GM19035 (cell line): ENCODE data around the gene ZFYVE9.
"Not testable (repeated sequence)": the region's sequence is repeated elsewhere in the genome, so short reads cannot be mapped to it uniquely, and the experiment has no call there.

ENCODE experiments used
- ATAC-seq: cut with Tn5 transposase; IDR thresholded peaks from one replicate; pipeline ENCODE4 v1.9.1; 2021; ENCODE audit not compliant: unreplicated experiment

Gene ZFYVE9

GRCh38 chr1:52191395-52191965 lies 49.6 kb downstream of the ZFYVE9 start:
- ATAC-seq: no peak

- ATAC-seq: no peak
Observed at GRCh38 chr1:52192024-52192423, 50.1 kb downstream of the ZFYVE9 start.

DNA sequence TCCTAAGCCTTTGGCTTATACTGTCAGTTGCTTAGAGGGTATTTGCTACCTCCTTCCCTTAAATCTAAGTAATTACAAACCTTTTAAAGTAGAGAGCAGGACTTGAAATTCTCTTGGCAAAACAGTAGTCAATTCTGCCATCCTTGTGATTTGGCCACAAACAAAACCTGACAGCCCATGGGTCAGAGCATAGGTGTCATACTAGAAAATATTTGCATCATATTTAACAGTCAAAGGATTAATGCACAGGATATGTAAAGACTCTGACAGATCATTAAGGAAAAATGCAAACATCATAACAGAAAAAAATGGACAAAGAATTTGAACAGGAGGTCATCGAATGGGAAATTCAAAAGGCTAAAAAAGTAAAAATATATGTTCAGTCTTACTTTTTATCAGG lies 50.5 kb downstream of the ZFYVE9 start:
- ATAC-seq: no peak

GRCh38 chr1:52193985-52194384 lies 52.1 kb downstream of the ZFYVE9 start:
- no peak for ATAC-seq

DNA sequence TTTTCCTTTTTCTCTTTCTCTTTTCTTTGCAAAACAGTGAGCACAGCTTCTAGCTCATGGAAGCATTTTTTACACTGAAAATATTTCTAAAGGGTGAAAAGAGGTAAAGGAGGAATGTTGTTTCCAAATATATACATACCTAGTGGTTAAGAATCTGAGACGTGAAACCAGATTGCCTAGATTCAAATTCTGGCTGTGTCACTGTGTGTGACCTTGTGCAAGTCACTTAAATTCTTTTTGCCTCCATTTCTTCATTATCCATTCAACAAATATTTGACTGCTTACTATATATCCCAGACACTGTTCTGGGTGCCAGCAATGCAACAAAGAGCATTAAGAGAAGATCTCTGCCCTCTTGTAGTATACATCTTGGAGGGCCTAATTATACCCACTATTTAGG lies 53.3 kb downstream of the ZFYVE9 start:
- ATAC-seq: no peak

DNA sequence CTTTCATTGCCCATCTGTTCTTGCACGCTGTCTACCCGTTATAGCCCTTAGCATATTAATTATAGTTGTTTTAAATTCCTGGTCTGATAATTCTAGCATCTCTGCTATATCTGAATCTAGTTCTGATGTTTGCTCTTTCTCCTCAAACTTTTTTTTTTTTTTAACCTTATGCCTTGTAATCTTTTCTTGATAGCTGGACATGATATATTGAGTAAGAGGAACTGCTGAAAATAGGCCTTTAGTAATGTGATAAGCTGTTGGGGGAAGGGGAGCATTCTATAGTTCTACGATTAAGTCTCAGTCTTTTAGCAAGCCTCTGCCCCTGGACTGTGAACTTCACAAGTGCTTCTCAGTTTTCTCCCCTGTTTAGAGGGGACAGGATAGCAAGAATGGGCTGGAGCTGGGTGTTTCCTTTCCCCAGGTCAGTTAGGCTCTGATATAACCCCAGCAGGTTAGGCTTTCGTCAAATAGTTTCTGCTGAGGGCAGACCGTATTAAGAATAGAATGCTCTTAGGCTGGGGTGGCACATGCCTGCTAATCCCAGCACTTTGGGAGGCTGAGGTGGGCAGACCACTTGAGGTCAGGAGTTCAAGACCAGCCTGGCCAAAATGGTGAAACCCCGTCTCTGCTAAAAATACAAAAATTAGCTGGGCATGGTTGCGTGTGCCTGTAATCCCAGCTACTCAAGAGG lies 62.2 kb downstream of the ZFYVE9 start:
- no peak for ATAC-seq

DNA sequence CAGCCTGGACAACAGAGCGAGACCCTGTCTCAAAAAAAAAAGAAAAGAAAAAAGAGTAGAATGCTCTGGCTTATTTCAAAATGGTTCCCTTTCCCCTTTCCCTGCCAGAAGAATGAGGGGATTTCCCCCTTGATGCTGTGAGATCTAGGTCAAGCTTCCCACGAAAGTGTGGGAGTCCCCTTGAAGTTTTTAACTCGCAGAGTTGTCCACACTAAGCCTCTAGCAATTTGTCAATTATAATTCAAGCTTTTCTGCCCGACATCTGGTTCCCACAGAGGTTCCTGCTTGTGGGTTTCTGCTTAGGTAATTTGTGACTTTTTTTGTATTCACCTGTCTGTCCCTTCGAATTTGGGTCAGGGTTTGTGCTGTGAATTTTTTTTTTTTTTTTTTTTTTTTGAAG lies 62.8 kb downstream of the ZFYVE9 start:
- no peak for ATAC-seq

- not testable (repeated sequence) for ATAC-seq
Observed at GRCh38 chr1:52206686-52207085, 64.8 kb downstream of the ZFYVE9 start.

DNA sequence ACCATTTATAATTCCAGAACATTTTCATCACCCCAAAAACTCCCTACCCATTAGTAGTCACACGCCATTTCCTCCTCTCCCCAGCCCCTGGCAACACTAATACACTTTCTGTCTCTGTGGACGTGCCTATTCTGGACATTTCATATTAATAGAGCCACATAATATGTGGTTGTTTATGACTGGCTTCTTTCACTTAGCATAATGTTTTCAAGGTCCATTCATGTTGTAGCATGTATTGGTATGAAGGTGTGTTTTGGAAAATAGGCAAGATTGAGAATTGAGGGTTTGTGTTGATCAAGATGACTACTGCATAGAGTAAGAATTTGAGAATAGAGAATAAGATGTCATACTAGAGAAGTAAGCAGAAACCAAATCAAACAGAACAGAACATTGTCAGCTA lies 67.5 kb downstream of the ZFYVE9 start:
- no peak for ATAC-seq

DNA sequence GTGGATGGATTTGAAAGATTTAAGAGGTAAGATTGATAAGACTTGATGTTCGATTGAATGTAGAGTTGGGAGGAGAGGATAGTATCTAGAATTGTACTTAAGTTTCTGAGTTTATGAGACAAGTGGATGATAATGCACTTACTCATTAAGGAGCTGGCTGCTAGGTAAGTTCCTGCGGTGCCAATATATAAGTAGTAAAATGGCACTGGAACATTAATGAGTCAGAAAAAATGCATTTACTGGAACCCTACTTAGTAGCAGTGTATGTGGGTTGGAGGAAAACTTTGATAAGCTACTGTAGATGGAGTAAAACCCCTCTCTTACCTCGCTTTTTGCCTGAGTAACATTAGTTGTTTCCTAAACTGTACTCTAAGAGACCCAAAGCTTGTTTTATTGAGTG lies 68.2 kb downstream of the ZFYVE9 start:
- no peak for ATAC-seq

GRCh38 chr1:52216907-52217458 lies 75.1 kb downstream of the ZFYVE9 start:
- ATAC-seq: no peak

- ATAC-seq: no peak
Observed at GRCh38 chr1:52225174-52225573, 83.3 kb downstream of the ZFYVE9 start.

- no peak for ATAC-seq
Observed at GRCh38 chr1:52229494-52229893, 87.6 kb downstream of the ZFYVE9 start.

DNA sequence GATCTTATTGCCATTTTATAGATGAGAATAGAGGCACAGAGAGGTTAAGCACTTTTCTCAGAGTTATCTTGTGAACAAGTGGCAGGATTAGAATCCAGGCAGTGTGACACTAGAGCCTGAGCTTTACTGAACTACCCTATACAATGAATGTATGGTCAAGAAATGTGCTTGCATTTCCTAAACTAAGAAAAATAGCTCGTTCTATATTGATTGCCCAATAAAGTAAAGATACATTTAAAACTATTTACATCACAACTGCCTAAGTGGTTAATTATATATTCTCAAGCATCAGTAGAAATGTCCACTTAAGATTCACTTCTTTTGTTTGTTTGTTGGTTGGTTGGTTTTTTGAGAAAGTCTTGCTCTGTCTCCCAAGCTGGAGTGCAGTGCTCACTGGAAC lies 91.6 kb downstream of the ZFYVE9 start:
- ATAC-seq: no peak

- no peak for ATAC-seq
Observed at GRCh38 chr1:52234014-52234413, 92.1 kb downstream of the ZFYVE9 start.

DNA sequence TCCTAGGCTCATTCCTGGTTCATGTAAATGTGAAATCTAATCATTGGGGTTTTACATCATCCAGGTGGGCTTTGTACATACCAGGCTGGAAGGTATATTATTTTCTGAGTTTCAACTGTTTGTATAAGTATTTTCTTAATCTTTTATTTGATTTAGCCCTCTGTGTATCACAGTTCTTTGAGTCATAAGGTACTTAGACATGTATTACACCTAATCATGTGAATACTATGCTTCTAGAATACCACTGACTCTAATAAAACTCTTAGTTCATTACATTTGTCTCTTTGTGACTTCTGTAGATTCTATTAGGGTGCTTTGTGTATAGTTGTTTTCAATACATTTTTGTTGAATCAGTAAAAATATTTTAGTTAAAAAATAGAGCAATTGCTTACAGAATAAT lies 92.8 kb downstream of the ZFYVE9 start:
- no peak for ATAC-seq

- no peak for ATAC-seq
Observed at GRCh38 chr1:52235646-52236045, 93.8 kb downstream of the ZFYVE9 start.

GRCh38 chr1:52237430-52237829 lies 95.5 kb downstream of the ZFYVE9 start:
- ATAC-seq: no peak

DNA sequence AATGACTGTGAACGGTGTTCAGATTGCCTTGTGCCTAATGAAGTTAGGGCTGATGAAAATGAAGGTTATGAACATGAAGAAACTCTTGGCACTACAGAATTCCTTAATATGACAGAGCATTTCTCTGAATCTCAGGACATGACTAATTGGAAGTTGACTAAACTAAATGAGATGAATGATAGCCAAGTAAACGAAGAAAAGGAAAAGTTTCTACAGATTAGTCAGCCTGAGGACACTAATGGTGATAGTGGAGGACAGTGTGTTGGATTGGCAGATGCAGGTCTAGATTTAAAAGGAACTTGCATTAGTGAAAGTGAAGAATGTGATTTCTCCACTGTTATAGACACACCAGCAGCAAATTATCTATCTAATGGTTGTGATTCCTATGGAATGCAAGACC lies 96.6 kb downstream of the ZFYVE9 start:
- ATAC-seq: no peak

DNA sequence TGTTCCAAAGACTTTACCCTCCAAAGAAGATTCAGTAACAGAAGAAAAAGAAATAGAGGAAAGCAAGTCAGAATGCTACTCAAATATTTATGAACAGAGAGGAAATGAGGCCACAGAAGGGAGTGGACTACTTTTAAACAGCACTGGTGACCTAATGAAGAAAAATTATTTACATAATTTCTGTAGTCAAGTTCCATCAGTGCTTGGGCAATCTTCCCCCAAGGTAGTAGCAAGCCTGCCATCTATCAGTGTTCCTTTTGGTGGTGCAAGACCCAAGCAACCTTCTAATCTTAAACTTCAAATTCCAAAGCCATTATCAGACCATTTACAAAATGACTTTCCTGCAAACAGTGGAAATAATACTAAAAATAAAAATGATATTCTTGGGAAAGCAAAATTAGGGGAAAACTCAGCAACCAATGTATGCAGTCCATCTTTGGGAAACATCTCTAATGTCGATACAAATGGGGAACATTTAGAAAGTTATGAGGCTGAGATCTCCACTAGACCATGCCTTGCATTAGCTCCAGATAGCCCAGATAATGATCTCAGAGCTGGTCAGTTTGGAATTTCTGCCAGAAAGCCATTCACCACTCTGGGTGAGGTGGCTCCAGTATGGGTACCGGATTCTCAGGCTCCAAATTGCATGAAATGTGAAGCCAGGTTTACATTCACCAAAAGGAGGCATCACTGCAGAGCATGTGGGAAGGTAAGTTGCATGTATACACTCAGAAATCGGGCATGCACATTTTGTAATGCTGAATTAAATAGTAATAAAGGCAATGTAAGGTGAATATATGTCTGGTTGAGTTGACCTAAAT lies 97.2 kb downstream of the ZFYVE9 start:
- no peak for ATAC-seq

DNA sequence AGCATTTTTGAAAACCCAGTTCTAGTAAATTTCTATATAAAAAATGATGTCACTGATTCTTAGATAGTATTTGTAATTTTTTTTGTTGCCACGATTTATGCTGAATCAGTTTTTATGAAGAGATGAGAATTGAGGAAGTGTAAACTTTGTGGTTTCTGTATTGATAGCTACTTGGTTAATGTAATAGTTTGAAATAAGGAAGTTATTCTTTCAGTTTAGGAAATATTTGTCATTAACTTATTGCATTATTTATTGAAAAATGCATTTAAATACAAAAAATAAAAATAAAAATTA lies 97.8 kb downstream of the ZFYVE9 start:
- ATAC-seq: peak; percentile 55

- ATAC-seq: no peak
Observed at GRCh38 chr1:52240592-52241210, 98.8 kb downstream of the ZFYVE9 start.
